Spleen (tissue), 7 donors: ENCODE results near the gene MED12L.

ENCODE experiments used
- POLR2A ChIP-seq, 3 donors: fragments of 450-650 bp; IDR thresholded peaks; one replicate each; pipeline ENCODE4 v1.5.1; 2017; ENCODE audit warnings: antibody characterized with exemption in 3 of 3, mild to moderate bottlenecking in 1 of 3
- POLR2AphosphoS5 ChIP-seq, 3 donors: sonication (generic); formaldehyde crosslinking; IDR thresholded peaks; one replicate each; pipeline ENCODE4 v1.5.1; 2017; ENCODE audit warnings: antibody characterized with exemption in 3 of 3
- TF ChIP-seq, protein P1 (sequence below), 11 experiments: fragments of 200-600 bp in 7 of 11; fragments of 450-650 bp in 4 of 11; sonication (generic) in 4 of 11; IDR thresholded peaks in 8 of 11; conservative IDR thresholded peaks in 3 of 11; 1 replicate in 7 of 11; 2 replicates in 4 of 11; pipeline versions ENCODE4 v1.4.0 to v1.8.0; 2016 to 2021; ENCODE audit warnings: antibody characterized with exemption in 11 of 11, inconsistent platforms in 4 of 11, mild to moderate bottlenecking in 1 of 11
- donor health status: DM: no; HTN: no; CAD: no; lungs with moderate emphysema.
- donor health status: DM: no; HTN: no; CAD: no.
- donor health status: DM: no; HTN: no; CAD: no.

DNA sequence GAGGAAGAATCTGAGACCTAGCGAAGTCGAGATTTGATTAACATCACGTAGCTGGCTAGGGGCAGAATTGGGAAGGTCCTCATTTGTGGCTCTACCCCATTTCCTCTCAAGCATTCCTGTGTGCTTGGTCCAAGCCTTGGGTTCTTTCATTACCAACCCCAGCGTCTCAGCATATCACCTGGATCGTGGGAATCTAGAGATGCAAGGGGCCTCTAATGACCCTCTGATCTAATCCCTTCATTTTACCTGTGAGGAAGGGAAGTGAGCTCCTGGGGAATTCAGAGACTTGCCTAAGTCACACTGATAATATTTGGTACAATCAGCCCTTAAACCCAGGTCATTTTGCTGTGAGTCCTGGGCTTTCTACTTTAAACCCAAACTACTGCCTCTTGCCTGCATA, 229.1 kb downstream of the MED12L start:
- TF ChIP-seq, protein P1, sequence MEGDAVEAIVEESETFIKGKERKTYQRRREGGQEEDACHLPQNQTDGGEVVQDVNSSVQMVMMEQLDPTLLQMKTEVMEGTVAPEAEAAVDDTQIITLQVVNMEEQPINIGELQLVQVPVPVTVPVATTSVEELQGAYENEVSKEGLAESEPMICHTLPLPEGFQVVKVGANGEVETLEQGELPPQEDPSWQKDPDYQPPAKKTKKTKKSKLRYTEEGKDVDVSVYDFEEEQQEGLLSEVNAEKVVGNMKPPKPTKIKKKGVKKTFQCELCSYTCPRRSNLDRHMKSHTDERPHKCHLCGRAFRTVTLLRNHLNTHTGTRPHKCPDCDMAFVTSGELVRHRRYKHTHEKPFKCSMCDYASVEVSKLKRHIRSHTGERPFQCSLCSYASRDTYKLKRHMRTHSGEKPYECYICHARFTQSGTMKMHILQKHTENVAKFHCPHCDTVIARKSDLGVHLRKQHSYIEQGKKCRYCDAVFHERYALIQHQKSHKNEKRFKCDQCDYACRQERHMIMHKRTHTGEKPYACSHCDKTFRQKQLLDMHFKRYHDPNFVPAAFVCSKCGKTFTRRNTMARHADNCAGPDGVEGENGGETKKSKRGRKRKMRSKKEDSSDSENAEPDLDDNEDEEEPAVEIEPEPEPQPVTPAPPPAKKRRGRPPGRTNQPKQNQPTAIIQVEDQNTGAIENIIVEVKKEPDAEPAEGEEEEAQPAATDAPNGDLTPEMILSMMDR (IDR thresholded peaks at IDR 0.05 in 8 of 11, conservative IDR thresholded peaks at IDR 0.05 in 3 of 11), result no peak
- TF ChIP-seq POLR2A (IDR thresholded peaks at IDR 0.05) (no peak), POLR2AphosphoS5 (IDR thresholded peaks at IDR 0.05) (no peak)
